Right lung (tissue), 5 donors: ENCODE results near the gene DBN1. TPM values are rescaled to one million over a fixed set of nuclear protein-coding genes. Genes with fewer than 3 reads are reported as not detected.

Experiments used
- DNase-seq, 2 donors: peaks; one replicate each; pipeline ENCODE4 v3.0.0-alpha.2; 2013
- polyA plus RNA-seq, 5 donors: library from polyadenylated mRNA; unstranded; fragments of 120-200 nt; gene quantifications; one replicate each; pipeline versions ENCODE4 v1.2.1 to v1.2.3, GENCODE V29; 2013; ENCODE audit warnings: inconsistent platforms in 1 of 5, low replicate concordance in 1 of 5; ENCODE audit not compliant: insufficient read length in 5 of 5, insufficient read depth in 1 of 5

The DBN1 gene
- polyA plus RNA-seq, 5 donors = 121 to 218 (median 139) TPM

DNA sequence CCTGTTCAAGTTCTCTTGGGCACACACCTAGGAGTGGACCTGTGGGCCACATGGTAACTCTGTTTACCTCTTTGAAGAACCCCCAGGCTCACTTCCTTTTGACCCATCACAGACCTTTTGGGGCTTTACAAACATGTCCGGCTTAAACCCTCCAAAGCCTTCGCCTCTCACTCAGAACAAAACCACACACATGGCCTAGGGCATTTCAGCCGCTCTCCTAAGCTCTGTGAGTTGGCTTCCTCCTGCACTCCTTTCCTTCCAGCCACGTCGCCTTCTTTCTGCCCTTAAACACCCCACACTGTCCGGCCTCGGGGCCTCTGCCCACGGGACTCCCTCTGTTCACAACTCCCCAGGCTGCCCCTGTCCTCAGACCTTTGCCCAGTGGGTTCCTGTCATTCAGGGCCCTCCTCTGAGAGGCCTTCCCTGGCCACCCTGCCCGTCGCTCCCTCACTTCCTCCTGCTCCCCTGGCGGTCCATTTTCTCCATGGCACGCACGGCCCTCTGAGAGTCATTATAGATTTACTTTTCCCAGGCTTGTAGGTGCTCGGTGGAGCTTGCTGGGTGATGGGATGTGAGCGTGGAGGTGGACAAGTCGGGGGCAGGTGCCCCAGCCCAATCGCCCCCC lies 34.3 kb upstream of the DBN1 start:
- no peak for DNase-seq

- no peak for DNase-seq
Measured at GRCh38 chr5:177507165-177507564, 33.7 kb upstream of the DBN1 start.

DNA sequence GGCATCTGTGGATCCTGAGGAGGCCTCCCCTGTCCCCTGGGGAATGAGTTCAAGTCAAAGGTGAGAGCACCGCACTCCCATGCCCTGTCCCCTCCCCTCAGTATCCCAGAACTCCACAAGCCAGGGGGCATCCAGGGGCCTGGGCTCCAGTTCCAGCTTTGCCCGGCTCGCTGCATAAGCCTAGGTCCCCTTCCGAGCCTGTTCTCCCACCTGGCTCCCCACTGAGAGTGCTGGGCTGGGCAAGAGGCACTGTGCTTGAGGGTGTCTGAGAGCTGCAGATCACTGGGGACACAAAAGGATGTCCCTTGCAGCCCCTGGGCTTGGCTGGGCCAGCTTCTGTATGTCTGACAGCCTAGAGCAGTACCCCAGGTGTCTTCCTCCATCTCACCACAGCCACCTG lies 31.6 kb upstream of the DBN1 start:
- DNase-seq = no peak

- no peak for DNase-seq
Measured at GRCh38 chr5:177504086-177505056, 30.9 kb upstream of the DBN1 start.

DNA sequence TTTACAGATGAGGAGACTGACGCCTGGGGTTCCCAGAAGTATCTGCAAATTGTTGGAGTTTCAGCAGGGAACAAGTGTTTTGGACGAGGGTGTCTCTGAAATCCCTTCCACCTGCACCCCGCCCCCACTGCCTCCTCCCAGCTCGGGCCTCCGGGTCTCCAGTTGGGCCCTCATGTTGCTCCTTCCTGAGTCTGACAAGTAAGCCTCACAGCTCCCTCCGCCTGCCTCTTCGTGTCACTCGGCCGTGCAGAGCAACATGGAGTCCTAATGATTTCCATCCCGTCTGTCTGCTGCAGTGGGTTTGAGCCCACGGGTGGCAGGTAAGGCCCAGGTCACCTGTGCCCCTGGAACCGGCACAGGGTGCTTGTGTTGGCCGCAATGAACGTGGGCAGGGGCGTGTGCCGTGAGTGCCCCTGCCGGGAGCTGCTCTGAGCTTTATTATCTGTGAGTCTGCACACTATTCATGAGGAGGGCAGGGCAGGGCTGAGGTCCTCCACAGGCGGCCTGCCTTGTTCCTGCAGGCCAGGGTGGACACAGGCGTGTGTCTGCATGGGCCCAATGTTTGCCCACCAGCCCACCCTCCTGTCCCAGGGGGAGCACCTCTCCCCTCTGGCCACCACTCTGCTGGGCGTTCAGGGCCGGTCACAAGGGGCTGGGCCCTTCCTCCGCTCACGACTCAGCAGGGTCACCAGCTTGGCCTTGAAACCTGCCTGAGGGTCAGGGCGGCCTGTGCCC lies 30.1 kb upstream of the DBN1 start:
- DNase-seq = no peak

DNA sequence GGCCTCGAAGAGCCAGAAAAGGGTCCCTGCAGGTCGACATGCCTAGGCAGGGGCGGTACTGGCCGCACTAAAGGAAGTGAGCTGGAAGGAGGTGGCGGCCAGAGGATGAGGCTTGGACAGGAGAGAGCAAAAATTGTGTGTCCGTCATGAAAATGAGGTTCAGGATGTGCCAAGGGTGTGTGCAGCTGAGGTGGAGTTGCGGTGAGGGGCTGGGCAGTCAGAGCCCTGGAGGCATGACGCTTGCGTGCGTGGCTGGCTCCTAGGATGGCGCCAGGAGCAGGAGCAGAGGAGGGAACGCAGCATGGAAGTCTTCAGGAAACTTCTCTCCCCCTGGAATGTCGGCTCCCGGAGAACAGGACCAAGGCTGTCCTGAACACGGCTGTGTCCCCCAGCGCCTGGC lies 29.5 kb upstream of the DBN1 start:
- no peak for DNase-seq

GRCh38 chr5:177501874-177502678 lies 28.6 kb upstream of the DBN1 start:
- DNase-seq = no peak

DNA sequence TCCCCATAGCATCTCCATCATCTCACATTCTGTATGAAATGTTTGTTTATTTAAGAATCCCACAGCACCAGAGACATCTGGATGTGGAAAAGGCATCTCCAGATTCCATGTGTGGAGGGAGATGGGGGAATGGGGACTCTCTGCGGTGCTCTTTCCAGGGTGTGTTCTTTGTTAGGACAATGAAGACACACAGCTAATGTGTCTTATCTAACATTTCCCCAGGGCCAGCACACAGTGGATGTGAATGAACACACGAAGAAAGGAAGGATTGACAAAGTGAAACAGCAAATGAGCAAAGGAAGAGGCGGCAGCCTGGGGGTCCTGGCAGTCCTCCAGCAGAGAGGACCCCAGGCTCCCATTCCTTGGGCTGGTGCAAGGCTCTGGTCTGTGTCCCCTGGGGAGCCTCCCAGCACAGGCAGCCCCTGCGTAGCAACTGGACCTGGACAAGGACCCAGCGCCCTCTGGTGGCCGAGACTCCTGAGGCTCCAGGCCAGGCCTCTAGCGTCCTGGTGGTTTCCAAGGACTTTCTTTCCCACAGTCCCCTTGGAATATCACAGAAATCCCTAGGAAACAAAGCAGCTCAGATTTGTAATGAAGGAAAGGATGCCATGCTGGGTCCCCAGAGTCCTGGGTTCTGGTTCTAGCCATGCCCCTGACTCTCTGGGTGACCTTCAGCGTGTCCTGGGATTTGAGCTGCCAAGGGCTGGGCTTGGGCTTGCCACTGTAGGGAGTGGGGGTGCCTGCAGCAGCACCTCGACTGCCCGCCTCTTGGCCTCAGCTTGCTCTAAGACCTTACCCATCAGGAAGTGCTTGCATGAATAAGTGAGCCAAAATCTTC lies 27.5 kb upstream of the DBN1 start:
- DNase-seq = peak; percentile 75 to 86

GRCh38 chr5:177499842-177500241 lies 26.4 kb upstream of the DBN1 start:
- DNase-seq = no peak

GRCh38 chr5:177498013-177498787 lies 24.8 kb upstream of the DBN1 start:
- no peak for DNase-seq

GRCh38 chr5:177497292-177498012 lies 24.0 kb upstream of the DBN1 start, which contains the start of gene PDLIM7:
TSS of gene PDLIM7 (minus strand) at chr5:177497604. CDS start at chr5:177496512, 1,092 bp downstream.
- peak; percentile 99 for DNase-seq

- peak; percentile 85 for DNase-seq
Measured at GRCh38 chr5:177496727-177497291, 23.4 kb upstream of the DBN1 start.

DNA sequence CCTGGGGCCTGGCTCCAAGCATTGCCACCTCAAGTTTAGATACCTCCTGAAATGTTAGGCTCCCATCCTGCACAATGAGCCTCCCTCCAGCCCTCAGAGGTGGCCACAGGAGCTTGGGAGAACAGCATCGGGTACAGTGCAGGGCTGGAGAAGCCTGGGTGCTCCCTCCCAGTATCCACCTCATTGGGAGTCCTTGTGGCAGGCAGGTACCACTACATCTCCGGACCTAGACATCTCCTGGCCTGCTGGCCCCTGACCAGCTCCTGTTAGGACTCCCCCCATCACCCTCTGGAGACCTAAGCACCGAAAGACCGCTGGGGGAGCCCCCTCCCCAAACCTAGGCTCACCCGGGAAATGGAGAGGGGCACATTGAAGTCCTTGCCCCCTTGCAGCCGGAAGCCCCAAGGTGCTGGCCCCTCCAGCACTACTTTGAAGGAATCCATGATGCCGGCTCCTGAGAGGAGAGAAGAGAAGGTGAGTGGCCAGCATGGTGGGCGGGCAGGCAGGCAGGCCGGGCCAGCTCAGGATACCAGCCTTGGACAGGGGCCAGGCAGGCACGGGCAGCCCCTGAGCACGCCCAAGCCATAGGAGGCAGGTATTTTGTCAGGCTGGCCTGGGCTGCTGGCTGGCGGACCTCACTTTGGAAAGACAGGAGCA lies 22.8 kb upstream of the DBN1 start:
- DNase-seq = no peak

DNA sequence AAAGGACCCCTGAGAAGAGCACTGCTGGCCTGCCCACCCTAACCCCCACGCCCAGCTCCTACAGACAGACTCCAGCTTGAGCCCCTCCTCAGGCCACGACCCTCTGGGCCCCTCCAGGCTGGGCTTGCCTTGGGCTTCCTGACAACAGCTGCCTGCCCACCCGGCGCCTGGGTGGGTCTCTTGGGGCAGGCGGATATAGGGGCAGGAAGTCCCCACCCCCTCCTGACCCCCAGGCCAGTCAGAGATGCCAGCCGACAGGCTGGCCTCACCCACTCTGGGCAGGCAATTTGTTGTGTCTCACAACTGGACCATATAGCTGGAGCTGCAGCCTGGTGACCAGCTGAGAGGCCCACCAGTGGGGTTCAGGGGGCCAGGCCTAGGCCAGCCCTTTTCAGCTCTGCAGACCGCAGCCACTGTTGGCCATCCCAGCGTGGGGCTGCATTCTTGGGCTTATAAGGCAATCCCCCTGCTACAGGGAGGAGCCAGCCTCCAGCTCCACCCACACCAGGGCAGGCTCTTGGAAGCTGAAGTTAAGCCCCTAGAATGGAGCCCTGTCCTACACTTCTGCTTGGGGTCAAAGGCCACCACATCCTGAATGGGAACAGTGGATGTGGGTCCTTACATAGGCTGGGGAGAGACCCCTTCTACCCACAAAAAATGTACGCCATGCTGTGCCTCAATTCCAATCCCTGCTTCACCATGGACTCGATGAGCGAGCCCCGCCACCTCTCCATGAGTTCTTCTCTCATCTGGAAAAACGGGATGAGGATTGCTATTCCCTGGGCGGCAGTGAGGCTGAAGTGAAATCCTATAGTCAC lies 22.0 kb upstream of the DBN1 start:
- peak in 1 of 2 donors; percentile 64 for DNase-seq

GRCh38 chr5:177494346-177495195 lies 21.1 kb upstream of the DBN1 start:
- DNase-seq = peak; percentile 68 to 69

DNA sequence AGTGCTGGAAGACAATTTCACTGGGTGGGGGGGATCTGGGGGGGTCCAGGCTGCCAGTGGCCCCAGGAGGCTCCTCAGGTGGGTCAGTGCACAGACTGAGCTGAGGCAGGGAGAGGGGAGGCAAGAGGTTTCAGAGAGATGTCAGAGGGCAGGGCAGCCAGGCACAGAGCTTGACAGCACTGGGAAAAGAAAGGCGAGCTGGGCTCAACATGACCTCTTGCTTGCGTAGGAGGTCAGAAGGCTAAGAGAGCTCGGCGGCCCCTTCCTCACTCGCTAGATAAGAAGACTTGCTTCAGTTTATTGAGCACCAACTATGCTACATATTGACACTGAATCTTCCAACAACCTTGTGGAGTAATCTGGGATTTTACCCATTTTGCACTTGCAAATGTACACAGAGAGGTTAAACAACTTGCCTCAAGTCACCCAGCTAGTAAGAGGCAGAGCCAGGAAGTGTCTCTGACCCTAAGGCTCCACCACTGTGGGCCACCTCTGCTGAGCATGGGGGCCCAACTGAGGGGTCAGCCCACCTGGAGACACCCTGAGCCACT lies 20.4 kb upstream of the DBN1 start:
- no peak for DNase-seq
